ENCODE measurements around the gene PTGIR.

Gene PTGIR

GRCh38 chr19:46613525-46613924 is 11.4 kb downstream of the PTGIR start:
- DNase-seq: no peak

DNA sequence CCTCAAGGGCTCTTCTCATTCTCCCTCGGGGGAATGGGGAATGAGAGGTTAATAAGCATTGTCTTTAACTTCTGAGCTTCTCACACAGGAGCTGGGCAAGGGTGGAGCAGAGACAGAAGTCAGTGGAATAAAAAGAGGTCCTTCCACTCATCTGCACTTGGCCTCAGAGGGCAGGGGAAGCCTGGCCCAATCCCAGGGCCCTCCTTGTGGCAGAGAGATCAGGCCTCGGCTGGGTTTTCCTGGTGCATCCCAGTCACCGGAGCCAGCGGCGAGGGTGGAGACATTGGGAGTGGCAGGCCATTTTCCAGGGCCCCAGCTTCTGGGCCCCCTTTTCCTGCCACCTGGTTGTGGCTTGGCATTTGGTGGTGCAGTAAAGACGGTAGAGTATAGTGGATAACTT is 13.1 kb downstream of the PTGIR start:
- DNase-seq: no peak

DNA sequence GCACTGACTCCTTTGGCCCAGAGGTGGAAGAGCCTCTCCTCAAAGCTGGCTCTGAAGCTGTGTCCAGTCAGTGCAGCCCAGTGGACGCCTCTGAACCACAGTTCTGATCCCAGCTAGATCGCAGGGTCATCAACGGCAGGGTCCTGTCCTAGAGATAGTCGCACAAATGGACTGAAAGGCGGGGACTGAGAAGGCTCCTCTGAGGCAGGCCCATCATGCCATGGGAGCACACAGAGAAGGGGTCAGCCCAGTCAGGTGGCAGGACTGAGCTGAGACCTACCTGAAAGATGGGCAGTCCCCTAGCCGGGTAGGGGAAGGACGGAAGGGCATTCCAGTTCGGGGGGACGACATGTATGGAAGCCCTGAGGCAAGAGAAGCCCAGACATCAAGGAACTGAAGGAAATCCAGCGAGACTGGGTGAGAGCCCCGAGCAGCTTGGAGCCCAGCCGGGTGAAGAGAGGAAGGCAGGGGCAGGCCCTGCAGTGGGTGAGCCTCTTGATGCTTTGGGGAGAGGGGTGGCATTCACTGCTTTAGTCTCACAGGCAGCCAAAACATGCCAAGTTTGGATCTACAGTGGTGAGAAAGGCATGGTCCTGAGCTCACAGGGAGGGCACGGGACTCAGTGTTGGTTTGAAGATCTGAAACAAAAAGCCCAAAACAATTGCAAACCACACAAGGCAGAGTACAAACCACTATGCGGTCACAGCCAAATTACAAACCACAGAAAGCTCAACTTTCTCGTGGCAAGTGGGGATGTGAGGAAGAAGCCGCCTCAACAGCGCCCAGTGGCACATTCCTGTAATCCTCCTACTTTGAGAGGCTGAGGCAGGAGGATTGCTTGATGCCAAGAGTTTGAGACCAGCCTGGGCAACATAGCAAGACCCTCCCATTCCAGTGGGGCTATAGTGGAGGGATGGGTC is 13.8 kb downstream of the PTGIR start:
- no peak for DNase-seq

- no peak for DNase-seq
These were observed 14.5 kb downstream of the PTGIR start for GRCh38 chr19:46610413-46610775.

- no peak for DNase-seq
These were observed 15.1 kb downstream of the PTGIR start for GRCh38 chr19:46609511-46610412.

DNA sequence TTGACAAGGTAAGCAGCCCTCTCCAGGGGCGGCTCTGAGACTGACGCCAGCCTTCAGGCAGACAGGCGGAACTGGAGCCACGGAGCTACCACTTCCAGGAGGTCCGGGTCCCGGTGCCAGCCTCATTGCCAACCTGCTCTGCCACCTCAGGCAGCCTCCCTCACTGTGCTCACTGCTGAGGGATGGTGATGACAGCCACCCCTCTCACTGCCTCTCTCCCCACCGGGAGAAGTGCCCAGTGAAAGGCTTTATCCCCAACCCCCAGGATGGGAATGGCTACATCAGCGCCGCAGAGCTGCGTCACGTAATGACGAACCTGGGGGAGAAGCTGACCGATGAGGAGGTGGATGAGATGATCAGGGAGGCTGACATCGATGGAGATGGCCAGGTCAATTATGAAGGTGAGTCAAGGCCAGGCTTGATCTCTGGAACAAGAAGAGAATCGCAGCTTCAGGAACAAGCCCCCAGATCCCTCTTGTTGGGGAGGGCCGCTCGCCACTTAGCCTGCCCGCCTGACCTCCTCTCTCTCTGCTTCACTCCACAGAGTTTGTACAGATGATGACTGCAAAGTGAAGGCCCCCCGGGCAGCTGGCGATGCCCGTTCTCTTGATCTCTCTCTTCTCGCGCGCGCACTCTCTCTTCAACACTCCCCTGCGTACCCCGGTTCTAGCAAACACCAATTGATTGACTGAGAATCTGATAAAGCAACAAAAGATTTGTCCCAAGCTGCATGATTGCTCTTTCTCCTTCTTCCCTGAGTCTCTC is 16.1 kb downstream of the PTGIR start:
- no peak for DNase-seq

- no peak for DNase-seq
These were observed 16.7 kb downstream of the PTGIR start for GRCh38 chr19:46608178-46608577.

- DNase-seq: peak; percentile 14
These were observed 17.4 kb downstream of the PTGIR start for GRCh38 chr19:46607448-46607841.

- no peak for DNase-seq
These were observed 18.0 kb downstream of the PTGIR start for GRCh38 chr19:46606681-46607447.

GRCh38 chr19:46606019-46606418 is 18.9 kb downstream of the PTGIR start:
- no peak for DNase-seq

GRCh38 chr19:46605356-46605821 is 19.5 kb downstream of the PTGIR start:
- DNase-seq: no peak

- no peak for DNase-seq
These were observed 20.0 kb downstream of the PTGIR start for GRCh38 chr19:46604781-46605355.

GRCh38 chr19:46603752-46604231 is 21.1 kb downstream of the PTGIR start:
- no peak for DNase-seq

- DNase-seq: no peak
These were observed 21.7 kb downstream of the PTGIR start for GRCh38 chr19:46603195-46603637.

DNA sequence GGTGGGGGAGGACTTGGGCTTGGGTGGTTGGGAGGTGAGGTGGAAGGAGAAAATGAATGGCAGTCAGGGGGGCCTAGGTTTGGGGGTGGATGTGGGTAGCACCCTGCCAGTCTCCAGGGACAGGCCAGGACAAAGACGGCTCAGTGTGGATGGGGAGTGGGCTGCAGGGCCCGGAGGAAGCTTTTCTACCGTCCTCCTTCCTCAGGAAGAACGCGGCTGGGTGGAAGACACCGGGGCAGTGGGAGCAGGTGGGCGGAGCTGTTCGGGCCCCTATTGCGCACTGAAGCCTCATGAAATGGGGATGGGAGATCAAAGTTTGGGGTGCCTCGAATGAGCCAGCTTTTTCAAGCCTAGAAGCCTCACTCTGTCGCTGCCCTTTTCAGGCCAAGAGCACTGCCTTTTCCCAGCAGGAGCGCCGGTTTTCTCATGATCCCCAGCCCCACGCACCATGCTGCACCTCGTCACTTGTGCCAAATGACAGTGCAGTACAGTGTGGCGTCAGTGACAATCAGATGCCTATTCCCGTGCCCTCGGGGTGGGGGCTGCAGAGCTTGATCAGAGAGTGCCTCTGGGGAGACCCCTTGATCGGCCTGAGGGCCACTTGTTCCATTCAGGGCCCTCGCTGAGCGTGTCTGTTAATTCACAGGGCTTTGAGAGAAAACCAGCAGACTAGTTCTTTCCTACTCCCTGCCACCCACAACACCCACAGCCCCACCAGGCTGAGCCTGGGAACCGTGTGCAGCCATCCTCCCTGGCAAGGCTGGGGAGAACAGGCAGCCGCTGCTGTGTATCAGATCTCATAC is 22.3 kb downstream of the PTGIR start:
- DNase-seq: no peak

- DNase-seq: no peak
These were observed 23.3 kb downstream of the PTGIR start, which contains the start of gene CALM3 for GRCh38 chr19:46601318-46602224. TSS of gene CALM3 (plus strand) at chr19:46601330. CDS start at chr19:46601435, 105 bp downstream.

DNA sequence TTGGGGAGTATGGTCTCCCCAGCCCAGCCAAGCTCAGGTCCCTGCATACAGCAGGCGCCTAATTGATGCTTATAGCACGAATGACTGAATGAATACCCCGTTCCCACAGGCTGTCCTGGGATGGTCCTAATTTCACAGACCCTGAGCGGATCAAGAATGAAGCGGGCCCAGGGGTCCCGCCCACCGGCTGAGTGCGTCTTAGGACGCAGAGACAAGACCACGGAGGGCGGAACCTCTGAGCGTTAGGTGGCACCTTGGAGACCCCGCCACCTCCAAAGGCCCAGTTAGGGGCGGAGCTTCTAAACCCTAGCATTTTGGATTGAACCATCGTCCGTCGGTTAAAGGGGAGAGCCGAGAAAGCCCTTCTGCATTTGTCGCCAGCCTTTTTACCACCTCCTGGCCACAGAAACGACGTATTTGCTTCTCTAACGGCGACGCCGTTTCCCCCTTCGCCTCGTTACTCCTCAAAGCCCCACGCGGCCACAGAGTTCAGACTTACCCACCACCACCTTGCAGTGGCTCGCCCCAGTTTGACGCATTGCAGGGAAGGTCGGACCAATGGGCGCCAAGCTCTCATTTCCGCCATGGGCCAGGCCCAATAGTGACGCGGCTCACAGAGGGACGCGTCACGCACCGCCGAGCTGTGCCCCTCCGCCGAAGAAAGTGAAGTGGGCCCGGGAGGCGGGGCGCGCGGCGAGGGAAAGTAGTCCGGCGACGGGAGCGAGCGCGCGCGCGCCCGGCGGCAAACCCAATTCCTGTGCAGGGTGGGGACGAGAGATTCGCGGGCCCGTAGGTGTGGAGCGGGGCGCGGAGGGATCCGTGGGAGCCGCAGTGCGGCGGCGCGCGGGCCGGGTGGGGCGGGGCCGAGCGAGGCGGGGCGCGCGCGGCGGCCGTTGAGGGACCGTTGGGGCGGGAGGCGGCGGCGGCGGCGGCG is 24.2 kb downstream of the PTGIR start:
- DNase-seq: peak; percentile 94

- DNase-seq: no peak
These were observed 25.0 kb downstream of the PTGIR start for GRCh38 chr19:46599716-46600373.

Measured in NCI-H2029 treated with DMSO at 0.1 percent for 48 hours (cell line).